KMS-11 (cell line): ENCODE data around the gene WFS1.

Experiments
- H2AFZ ChIP-seq: fragments of 200-600 bp; sonication (generic); 2 replicates; pipeline ENCODE4 v1.6.1; 2016; ENCODE audit warnings: antibody characterized with exemption, mixed run types, low read depth
- H3K27ac ChIP-seq: fragments of 200-600 bp; sonication (generic); 2 replicates; pipeline ENCODE4 v1.6.1; 2016; ENCODE audit warnings: mild to moderate bottlenecking, mixed run types
- H3K27me3 ChIP-seq: fragments of 200-600 bp; sonication (generic); 2 replicates; pipeline ENCODE4 v1.6.1; 2017; ENCODE audit warnings: mild to moderate bottlenecking, low read depth, mixed run types, moderate library complexity; ENCODE audit not compliant: insufficient read depth
- H3K36me3 ChIP-seq: fragments of 200-600 bp; sonication (generic); 2 replicates; pipeline ENCODE4 v1.6.1; 2017; ENCODE audit warnings: mild to moderate bottlenecking, mixed run types; ENCODE audit not compliant: insufficient read depth
- H3K4me1 ChIP-seq: fragments of 200-600 bp; sonication (generic); 2 replicates; pipeline ENCODE4 v1.6.1; 2016; ENCODE audit warnings: mild to moderate bottlenecking, low read depth, mixed run types; ENCODE audit not compliant: poor library complexity, severe bottlenecking
- H3K4me2 ChIP-seq: fragments of 200-600 bp; sonication (generic); 2 replicates; pipeline ENCODE4 v1.7.0; 2016; ENCODE audit warnings: mild to moderate bottlenecking, mixed run types
- H3K4me3 ChIP-seq: fragments of 200-600 bp; sonication (generic); IDR thresholded peaks from 2 replicates; pipeline ENCODE4 v1.6.1; 2017; ENCODE audit warnings: low read depth, low read length, mixed read lengths; ENCODE audit not compliant: insufficient read depth
- H3K79me2 ChIP-seq: fragments of 200-600 bp; sonication (generic); 2 replicates; pipeline ENCODE4 v1.6.1; 2016; ENCODE audit warnings: low read depth, mixed run types; ENCODE audit not compliant: insufficient read depth
- H3K9ac ChIP-seq: fragments of 200-600 bp; sonication (generic); 2 replicates; pipeline ENCODE4 v1.6.1; 2016; ENCODE audit warnings: mild to moderate bottlenecking, mixed run types
- H4K20me1 ChIP-seq: fragments of 200-600 bp; sonication (generic); 2 replicates; pipeline ENCODE4 v1.6.1; 2016; ENCODE audit warnings: mild to moderate bottlenecking, mixed run types; ENCODE audit not compliant: insufficient read depth
- TF ChIP-seq, protein P1 (sequence below): fragments of 200-600 bp; sonication (generic); conservative IDR thresholded peaks from 2 replicates; pipeline ENCODE4 v1.6.1; 2017; ENCODE audit warnings: low read depth, mild to moderate bottlenecking, antibody characterized with exemption, low read length, moderate library complexity, mixed read lengths

WFS1 gene

DNA sequence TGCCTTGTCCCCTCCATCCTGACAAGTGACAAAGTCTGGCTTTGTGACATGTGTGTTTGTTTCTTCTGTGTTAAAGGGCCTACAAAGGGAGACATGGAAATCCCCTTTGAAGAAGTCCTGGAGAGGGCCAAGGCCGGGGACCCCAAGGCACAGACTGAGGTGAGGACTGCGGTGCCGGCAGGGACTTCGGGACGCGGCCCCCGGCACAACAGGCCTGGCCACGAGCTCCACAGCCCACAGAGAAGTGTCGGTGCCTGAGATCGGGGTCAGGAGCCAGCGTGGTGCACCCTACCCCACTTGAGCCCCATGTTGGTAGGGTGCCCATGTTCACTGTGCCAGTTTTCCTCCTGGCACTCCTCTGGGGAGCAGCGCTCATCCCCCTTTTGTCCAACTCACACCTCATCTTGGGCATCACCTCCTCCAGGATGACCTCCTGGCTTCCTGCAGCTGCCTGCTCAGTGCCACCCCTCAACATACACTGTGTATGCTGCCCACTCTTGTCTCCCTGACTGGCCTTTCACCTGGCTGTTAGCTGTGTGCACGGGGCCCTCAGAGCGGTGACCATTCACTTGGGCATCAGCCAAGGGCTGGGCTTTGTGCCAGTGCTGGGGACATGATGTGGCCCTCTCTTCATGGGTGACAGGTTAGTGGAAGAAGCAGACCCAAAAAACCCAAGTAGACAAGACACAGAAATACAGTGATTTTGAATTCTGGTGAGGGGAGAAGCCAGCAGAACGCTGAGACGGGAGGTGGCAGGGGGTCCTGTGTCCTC, 17.6 kb downstream of the WFS1 start:
- H3K27ac ChIP-seq, result no peak overlapping the region
- no peak overlapping the region for H3K9ac ChIP-seq
- no peak overlapping the region for H3K4me3 ChIP-seq
- no peaks in the 10 kb centered on the region for H4K20me1 ChIP-seq
- H2AFZ ChIP-seq, result no peak overlapping the region
- no peaks in the 10 kb centered on the region for H3K36me3 ChIP-seq
- no peaks in the 10 kb centered on the region for H3K79me2 ChIP-seq
- H3K4me1 ChIP-seq, result no peaks in the 10 kb centered on the region
- no peak overlapping the region for H3K4me2 ChIP-seq
- TF ChIP-seq, protein P1, sequence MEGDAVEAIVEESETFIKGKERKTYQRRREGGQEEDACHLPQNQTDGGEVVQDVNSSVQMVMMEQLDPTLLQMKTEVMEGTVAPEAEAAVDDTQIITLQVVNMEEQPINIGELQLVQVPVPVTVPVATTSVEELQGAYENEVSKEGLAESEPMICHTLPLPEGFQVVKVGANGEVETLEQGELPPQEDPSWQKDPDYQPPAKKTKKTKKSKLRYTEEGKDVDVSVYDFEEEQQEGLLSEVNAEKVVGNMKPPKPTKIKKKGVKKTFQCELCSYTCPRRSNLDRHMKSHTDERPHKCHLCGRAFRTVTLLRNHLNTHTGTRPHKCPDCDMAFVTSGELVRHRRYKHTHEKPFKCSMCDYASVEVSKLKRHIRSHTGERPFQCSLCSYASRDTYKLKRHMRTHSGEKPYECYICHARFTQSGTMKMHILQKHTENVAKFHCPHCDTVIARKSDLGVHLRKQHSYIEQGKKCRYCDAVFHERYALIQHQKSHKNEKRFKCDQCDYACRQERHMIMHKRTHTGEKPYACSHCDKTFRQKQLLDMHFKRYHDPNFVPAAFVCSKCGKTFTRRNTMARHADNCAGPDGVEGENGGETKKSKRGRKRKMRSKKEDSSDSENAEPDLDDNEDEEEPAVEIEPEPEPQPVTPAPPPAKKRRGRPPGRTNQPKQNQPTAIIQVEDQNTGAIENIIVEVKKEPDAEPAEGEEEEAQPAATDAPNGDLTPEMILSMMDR, result no peak
- H3K27me3 ChIP-seq, result no peaks in the 10 kb centered on the region

DNA sequence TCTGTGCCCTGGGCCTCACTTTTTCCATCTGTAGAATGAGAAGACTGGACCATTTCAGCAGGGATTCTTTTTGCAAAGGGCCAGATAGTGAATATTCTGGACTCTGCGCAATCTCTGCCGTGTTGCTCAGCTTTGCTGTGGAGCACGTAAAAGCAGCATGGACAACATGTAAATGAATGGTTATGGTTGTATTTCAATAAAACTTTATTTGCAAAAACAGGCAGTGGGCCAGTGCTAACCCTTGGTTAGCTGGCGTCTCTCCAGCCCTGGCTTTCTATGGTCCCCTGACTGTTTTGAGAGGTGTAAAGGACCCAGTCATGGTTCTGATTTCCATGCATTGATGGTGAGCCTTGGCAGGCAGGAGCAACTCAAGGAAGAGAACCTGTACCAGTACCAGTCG, 18.7 kb downstream of the WFS1 start:
- H3K4me2 ChIP-seq, result no peak overlapping the region
- H3K4me1 ChIP-seq, result no peaks in the 10 kb centered on the region
- no peaks in the 10 kb centered on the region for H3K27me3 ChIP-seq
- no peaks in the 10 kb centered on the region for H3K79me2 ChIP-seq
- TF ChIP-seq, protein P1, result no peak
- no peak overlapping the region for H3K9ac ChIP-seq
- H4K20me1 ChIP-seq, result no peaks in the 10 kb centered on the region
- H3K27ac ChIP-seq, result no peak overlapping the region
- H3K4me3 ChIP-seq, result no peak overlapping the region
- H2AFZ ChIP-seq, result no peak overlapping the region
- H3K36me3 ChIP-seq, result no peaks in the 10 kb centered on the region

DNA sequence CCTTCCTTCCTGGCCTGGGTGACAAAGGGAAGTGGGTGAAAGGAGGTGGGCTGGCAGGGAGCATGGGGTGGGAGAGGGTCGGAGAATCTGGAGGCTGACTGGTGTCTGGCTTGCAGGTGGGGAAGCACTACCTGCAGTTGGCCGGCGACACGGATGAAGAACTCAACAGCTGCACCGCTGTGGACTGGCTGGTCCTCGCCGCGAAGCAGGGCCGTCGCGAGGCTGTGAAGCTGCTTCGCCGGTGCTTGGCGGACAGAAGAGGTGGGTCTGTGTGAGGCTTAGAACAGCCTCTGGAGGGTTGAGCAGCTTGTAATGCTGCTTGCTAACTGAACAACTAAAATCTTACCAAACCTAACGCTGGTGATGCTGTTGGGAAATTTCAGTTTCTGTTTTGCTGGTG, 19.2 kb downstream of the WFS1 start:
- Histone ChIP-seq H3K4me1 (no peaks in the 10 kb centered on the region), H2AFZ (no peak overlapping the region)

DNA sequence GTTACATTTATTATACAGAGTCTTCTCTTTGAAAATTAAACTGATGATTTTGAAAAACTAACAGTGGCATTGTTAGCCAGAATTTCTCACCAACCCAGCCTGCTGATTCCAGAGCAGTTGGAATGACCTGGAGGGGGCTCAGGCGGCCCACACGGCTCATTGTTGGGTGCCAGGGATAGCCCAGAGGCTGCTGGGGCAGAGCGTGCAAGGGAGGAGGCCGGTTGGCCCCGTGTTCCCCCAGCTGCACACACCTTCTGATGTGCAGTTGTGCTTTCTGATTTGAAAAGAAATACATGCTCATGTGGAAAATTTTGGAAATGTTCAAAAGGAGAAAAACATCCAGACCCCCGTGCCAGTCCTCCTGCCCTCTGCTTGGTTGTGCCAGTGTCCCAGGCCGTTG, 20.6 kb downstream of the WFS1 start:
- Histone ChIP-seq H3K4me1 (no peaks in the 10 kb centered on the region), H3K79me2 (no peaks in the 10 kb centered on the region), H3K4me2 (no peak overlapping the region), H3K9ac (no peak overlapping the region), H3K36me3 (no peaks in the 10 kb centered on the region), H3K27ac (no peak overlapping the region), H4K20me1 (no peaks in the 10 kb centered on the region), H3K4me3 (no peak overlapping the region), H2AFZ (no peak overlapping the region), H3K27me3 (no peaks in the 10 kb centered on the region)
- TF ChIP-seq, protein P1, result no peak

More for the DNA sequence above, 19.2 kb downstream of the WFS1 start:
- no peaks in the 10 kb centered on the region for H3K36me3 ChIP-seq
- H3K9ac ChIP-seq, result no peak overlapping the region
- H3K27ac ChIP-seq, result no peak overlapping the region
- H3K4me3 ChIP-seq, result no peak overlapping the region
- no peaks in the 10 kb centered on the region for H3K79me2 ChIP-seq
- TF ChIP-seq, protein P1, result no peak
- no peaks in the 10 kb centered on the region for H4K20me1 ChIP-seq
- no peak overlapping the region for H3K4me2 ChIP-seq
- H3K27me3 ChIP-seq, result no peaks in the 10 kb centered on the region
